HG02840 (cell line): ENCODE data around the gene WAPL.
"Not testable (repeated sequence)": the region's sequence is repeated elsewhere in the genome, so short reads cannot be mapped to it uniquely, and the experiment has no call there.

Experiments used
- ATAC-seq: cut with Tn5 transposase; IDR thresholded peaks from one replicate; pipeline ENCODE4 v1.9.1; 2021; ENCODE audit warnings: mild to moderate bottlenecking, moderate library complexity, moderate number of reproducible peaks; ENCODE audit not compliant: unreplicated experiment, low FRiP score

WAPL gene, protein sequence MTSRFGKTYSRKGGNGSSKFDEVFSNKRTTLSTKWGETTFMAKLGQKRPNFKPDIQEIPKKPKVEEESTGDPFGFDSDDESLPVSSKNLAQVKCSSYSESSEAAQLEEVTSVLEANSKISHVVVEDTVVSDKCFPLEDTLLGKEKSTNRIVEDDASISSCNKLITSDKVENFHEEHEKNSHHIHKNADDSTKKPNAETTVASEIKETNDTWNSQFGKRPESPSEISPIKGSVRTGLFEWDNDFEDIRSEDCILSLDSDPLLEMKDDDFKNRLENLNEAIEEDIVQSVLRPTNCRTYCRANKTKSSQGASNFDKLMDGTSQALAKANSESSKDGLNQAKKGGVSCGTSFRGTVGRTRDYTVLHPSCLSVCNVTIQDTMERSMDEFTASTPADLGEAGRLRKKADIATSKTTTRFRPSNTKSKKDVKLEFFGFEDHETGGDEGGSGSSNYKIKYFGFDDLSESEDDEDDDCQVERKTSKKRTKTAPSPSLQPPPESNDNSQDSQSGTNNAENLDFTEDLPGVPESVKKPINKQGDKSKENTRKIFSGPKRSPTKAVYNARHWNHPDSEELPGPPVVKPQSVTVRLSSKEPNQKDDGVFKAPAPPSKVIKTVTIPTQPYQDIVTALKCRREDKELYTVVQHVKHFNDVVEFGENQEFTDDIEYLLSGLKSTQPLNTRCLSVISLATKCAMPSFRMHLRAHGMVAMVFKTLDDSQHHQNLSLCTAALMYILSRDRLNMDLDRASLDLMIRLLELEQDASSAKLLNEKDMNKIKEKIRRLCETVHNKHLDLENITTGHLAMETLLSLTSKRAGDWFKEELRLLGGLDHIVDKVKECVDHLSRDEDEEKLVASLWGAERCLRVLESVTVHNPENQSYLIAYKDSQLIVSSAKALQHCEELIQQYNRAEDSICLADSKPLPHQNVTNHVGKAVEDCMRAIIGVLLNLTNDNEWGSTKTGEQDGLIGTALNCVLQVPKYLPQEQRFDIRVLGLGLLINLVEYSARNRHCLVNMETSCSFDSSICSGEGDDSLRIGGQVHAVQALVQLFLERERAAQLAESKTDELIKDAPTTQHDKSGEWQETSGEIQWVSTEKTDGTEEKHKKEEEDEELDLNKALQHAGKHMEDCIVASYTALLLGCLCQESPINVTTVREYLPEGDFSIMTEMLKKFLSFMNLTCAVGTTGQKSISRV (N-terminal part only)

DNA sequence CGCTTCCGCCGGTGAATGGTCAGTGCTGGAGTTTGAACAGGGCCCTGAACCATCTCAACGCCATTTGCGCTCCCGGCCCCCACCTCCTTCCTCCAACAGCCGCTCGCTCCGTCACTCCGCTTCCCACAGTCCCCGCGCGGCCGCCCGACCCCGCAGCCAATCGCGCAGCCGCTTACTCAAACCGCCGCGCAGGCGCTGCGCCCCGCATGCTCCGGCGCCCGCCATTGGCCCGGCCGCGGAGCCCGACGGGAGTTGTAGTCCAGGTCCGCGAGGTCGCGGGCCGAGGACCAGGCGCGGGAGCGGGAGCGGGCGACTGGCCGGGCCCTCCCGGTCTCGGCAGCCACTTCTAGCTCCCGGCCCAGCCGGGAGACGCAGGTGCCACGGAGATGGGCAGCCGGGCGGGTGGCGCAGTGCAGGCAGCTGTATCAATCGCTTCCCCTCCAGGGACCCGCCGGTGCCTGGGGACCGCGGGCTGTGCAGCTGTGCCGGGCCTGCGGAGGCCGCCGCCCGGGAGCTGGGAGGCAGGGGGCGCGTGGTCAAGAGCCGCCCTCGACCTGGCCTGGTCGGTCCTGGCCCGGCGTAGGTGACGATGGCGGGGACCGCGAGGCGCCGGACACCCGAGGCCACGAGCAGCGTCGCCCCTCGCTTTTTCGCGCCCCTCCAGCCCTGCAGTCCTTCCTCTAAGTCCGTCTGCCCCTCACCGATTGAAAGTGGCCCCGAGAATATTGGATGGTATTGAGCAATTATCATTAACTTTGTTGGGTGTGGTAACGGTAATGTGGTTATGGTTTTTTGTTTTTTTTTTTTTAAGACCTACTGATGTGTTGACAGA lies at the start of gene WAPL:
Gene WAPL (minus strand): TSS at position 115 of the 832 bp plus-strand sequence. CDS start 3,723 bp downstream, outside the sequence.
- ATAC-seq = peak; percentile 96

DNA sequence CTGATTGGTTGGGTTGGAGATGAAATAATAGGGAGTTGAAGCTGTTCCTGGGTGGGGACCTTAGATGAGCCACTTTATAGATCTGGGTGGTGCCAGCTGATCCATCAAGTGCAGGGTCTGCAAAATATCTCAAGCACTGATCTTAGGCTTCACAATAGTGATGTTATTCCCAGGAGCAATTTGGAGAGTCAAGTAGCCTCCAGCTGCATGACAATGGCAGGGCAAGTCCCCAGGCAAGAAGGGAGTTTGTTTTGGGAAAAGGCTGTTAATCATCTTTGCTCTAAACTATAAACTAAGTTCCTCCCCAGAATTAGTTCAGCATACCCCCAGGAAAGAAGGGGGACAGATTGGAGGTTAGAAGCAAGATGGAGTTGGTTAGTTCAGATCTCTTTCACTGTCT lies 47.7 kb upstream of the WAPL start:
- no peak for ATAC-seq

DNA sequence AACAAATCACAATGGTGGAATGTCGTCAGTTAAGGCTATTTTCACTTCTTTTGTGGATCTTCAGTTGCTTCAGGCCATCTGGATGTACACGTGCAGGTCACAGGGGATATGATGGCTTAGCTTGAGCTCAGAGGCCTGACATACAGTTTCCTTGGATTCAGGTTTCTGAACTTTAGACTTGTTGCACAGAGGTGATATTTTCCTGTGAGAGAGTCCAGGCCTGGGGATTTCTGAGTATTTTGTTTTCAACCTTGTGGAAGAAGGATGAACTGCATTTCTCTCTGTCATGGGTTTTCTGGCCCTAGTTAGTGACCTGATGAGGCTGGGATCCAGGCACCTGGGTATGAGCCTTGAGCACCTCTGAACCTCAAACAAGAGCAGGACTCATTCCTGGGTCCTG lies 44.9 kb upstream of the WAPL start:
- ATAC-seq = not testable (repeated sequence)

DNA sequence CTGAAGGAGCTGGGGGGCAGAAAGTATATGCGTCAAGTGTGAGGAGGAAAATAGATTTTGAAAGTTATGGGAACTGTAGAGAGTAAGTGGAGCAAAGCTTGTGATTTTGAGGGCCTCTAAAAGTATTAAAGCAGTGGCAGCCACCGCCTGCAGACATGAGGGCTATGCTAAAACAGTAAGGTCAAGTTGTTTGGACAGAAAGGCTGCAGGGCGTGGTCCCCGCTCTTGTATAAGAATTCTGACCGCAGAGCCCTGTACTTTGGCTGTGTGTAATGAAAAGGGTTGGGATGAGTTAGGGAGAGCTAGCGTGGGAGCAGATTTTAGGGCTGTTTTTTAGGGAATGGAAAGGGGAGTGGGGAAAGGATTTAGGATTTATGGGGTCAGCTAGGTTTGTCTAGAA lies 41.7 kb upstream of the WAPL start:
- not testable (repeated sequence) for ATAC-seq

DNA sequence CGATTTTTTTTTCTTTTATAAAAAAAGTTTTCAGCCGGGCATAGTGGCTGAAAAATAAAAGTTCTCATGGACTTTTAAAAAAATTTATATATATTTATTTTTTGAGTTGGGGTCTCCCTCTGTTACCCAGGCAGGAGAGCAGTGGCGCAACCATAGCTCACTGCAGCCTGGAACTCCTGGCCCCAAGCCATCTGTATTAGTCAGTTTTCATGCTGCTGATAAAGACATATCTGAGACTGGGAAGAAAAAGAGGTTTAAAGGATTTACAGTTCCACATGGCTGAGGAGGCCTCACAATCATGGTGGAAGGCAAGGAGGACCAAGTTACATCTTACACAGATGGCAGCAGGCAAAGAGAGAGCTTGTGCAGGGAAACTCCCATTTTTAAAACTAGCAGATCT lies 37.1 kb upstream of the WAPL start:
- not testable (repeated sequence) for ATAC-seq

DNA sequence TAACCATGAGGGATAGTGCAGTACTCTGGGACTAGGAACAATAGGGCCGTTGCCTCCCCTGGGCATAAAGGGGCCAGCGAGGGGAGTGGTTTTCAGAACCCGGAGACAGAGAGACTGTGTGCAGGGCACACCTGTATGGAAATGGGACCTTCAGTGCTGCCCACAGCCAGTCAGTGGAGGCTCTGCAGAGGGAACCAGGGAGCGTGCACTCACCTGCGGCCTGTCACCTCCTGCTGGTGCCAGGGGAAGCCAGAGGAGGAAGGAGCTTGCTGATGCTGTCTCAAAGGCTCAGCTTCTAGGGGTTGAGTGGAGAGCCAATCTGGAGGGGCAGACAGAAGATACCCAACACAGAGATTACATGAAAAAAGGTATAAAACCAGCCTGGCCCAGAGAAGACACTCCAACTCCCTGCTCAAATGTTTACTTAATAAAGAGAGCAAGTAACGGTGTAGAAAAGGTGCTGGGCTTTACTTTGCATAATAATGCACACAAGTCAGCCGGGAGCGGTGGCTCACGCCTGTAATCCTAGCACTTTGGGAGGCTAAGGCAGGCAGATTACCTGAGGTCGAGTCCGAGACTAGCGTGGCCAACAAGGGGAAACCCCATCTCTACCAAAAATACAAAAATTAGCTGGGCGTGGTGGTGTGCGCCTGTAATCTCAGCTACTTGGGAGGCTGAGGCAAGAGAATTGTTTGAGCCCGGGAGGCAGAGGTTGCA lies 35.5 kb upstream of the WAPL start:
- ATAC-seq = no peak

DNA sequence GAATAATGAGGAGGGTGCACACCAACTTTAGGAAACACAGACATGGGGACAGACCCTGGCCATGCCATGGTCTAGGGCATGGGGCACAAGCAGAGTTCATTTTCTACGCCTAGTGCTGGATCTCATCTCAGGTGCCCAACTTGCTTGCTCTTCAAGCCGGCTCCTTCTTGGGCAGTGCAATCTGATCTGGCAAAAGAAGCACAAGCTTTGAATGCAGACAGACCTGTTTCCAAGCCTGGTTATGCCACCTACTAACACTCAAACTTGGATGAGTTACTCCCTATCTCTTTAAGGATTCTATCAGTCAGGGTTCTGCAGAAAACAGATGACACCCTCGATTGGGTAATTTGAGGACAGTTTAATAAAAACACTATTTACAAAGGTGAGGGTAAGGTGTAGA lies 34.9 kb upstream of the WAPL start:
- no peak for ATAC-seq

DNA sequence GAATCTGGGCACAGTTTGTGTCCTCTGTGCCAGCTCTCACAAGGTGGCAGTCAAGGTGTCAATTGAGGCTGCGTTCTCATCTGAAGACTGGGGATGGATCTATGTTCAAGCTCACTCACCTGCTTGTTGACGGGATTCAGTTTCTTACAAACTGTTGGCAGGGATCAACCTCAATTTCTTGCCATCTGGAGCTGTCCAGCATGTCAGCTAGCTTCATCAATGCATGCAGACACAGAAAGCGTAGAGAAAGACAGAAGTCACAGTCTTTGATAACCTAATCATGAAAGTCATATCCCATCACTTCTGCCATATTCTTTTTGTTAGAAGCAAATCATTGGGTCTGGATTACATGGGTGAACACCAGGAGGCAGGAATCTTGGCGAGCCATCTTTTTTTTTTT lies 32.0 kb upstream of the WAPL start:
- no peak for ATAC-seq

DNA sequence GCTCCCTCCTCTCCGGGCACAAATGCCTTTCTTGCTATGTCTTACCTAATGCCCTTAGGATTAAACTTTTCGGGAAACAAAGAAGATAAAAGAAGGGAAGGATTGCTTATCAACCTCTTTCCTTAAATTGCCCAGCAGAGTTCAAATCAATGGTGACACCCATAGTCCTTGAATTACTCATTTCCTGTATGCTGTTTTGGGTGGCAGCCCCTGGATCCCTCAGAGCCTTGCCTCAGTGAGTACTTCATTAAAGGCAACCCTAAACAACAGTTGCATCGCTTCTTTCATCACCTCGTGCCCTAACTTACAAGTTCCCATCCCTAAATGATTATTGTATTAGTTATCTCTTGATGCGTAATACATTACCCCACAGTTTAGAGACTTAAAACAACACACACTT lies 31.6 kb upstream of the WAPL start:
- no peak for ATAC-seq

DNA sequence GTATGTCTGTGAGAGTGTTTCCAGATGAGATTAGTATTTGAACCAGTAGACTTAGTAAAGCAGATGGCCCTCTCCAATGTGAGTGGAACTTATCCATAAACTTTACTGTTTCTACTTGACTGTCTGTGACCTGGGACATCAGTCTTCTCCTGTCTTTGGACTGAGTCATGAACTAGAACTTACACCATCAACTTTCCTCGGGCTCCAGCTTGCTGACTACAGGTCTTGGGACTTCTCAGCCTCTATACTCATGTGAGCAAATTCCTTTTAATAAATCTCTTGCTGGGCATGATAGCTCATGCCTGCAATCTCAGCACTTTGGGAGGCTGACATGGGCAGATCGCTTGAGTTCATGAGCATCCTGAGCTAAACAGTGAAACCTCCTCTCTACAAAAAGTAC lies 25.7 kb upstream of the WAPL start:
- ATAC-seq = no peak

DNA sequence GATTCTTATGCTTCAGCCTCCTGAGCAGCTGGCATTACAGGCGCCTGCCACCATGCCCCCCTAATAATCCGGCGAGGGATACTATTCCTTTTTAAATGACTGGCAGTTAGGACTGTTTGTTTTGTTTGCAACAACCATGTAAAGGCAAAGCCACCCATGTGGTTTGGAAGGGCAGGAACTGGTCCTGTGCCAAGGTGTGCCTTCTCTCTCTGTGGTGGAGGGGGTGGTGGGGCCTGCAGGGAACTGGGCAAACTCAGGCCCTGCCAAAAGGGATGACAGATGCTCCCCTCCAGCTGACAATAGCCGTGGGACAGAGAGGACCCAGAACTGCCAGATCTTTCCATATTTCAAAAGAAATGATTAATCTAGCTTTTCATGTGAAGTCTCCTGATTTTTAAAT lies 23.5 kb upstream of the WAPL start:
- no peak for ATAC-seq

DNA sequence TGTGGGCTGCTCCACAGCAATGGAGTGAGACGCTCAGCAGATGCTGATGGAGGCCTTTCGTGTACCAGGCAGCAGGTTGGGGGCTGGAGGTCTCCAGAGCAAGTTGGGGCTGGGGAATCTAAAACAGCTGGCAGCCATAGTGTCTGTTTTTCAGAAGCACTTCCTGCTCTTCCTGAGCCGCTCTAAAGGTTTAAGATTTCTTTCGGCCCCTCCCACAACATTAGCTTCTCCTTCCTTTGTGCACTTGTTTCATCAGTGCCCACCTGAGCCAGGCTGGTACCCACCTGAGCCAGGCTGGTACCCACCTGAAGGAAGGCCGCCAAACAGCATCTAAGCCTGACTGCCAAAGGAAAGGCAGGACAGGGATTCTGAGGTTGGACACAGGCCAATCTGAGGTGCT lies 18.4 kb upstream of the WAPL start:
- no peak for ATAC-seq

DNA sequence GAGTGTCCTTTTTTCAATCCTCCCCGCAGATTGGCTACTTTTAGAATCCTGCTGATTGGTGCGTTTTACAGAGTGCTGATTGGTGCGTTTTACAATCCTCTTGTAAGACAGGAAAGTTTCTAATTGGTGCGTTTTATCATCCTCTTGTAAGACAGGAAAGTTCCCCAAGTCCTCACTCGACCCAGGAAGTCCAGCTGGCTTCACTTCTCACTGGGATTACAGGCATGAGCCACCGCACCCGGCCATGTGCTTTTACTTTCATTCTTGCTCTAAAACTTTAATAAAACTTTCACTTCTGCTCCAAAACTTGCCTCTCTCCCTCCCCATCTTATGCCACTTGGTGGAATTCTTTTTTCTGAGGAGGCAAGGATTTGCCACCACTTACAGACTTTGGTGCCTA lies 17.0 kb upstream of the WAPL start:
- no peak for ATAC-seq

DNA sequence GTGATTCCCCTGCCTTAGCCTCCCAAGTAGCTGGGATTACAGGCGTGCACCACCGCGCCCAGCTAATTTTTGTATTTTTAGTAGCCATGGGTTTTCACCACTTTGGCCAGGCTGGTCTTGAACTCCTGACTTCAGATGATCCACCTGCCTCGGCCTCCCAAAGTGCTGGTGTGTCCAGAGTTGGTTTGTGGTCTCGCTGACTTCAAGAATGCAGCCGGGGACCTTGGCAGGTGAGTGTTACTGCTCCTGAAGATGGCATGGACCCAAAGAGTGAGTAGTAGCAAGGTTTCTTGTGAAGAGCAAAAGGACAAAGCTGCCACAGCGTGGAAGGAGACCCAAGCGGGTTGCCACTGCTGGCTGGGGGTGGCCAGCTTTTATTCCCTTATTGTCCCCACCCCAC lies 16.4 kb upstream of the WAPL start:
- ATAC-seq = not testable (repeated sequence)

DNA sequence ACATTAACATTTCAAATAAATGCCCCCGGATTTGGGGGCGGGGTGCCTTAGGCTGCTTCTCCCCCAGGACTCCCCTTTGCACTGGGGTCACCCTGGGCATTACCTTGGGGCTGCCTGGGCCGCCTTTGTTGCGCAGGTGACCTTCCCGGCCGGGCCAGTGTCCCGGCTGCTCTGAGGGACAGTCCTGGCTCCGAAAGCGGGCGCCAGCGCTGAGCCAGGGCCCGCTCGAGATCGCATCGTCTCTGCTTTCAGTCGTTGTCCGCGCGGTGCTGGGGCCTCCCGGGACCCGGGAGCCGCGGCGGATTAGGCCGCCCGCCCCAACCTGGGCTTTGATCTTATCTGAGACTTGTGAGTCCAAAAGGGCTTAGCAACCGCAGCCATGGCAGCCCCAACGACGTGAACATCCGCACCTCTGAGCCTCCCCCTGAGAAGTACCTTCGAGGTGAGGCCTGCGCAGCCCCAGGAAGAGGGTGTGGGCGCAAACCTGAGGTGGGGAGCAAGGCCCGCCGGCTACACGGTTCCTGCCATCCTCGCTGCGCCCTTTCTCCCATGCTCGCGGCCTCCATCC lies 14.8 kb upstream of the WAPL start:
- no peak for ATAC-seq

DNA sequence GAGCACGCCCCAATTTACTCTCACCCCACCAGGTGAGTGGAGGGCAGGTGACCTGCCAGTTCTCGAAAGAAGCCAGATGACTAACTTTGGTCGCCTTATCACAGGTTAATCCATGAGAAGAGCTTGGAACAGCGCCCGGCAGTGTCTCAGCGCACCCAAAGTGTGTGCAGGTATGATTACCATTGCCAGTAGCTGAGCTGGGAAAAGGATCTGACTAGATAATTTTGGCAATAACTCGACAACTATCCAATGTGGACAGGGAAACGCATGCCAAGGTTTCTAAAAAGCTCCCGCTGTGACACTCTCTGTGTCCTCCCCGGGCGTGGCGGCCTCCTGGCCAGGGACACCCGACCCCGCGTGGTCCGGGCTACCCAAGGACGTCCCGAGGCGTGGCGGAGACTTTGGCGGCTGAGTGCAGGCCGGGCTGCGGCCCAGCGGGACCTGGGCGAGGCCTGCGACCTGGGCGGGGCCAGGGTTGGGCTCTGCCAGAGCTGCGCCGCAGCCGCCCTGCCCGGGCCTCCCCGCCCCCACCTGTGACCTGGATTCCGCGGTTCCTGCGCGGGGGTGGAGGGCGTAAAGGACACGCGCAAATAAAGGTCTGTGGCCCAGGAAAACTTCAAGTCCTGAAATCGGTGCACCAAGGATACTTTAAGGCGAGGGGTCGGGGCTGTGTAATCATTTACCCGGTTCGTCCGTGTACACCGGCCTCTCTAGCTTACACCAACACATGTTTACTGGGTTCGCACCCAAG lies 13.7 kb upstream of the WAPL start:
- no peak for ATAC-seq

DNA sequence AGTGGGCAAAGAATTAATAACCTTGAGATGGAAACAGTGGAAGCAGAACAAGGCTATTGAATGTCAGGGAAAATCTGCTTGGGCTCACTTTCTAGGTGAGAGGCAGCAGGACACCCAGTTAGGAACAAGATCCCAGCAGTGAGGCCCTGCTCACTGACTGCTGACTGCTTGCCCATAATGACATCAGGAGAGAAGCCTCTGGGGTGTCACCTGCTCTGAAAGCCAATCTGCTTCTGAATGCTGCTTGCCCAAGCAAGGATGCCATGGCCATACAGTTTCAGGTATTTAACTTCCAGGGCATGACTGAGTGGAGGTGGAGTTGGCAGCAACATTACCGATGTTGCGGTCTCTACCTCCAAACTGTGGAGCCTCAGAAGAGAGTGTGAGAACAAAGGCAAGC lies 11.7 kb upstream of the WAPL start:
- no peak for ATAC-seq

DNA sequence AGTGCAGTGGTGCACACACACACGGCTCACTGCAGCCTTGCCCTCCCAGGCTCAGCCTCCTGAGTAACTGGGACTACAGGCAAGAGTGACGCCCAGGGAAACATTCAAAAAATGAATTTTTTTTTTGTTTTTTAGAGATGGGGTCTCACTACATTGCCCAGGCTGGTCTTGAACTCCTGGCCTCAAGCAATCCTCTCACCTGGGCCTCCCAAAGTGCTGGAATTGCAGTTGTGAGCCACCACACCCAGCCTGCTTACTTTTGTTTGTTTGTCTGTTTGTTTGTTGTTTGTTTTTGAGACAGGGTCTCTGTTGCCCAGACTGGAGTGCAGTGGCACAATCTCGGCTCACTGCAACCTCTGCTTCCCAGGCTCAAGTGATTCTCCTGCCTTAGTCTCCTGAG lies 7.1 kb upstream of the WAPL start:
- not testable (repeated sequence) for ATAC-seq
